SK-N-SH (cell line): Measurements from ENCODE around the gene TTC28.

Experiments
- EZH2phosphoT487 ChIP-seq: fragments of 200-600 bp; sonication (generic); IDR thresholded peaks from 2 replicates; pipeline ENCODE4 v1.6.1; 2017; ENCODE audit warnings: low read depth, mixed run types, mild to moderate bottlenecking, antibody characterized with exemption, moderate library complexity, borderline replicate concordance
- GABPA ChIP-seq: IDR thresholded peaks from 2 replicates; pipeline ENCODE4 v1.4.0; 2012; ENCODE audit warnings: low read depth, mild to moderate bottlenecking
- NFIC ChIP-seq: IDR thresholded peaks from 2 replicates; pipeline ENCODE4 v1.4.0; 2012; ENCODE audit warnings: borderline replicate concordance
- SIN3A ChIP-seq: IDR thresholded peaks from 2 replicates; pipeline ENCODE4 v1.6.1; 2012; ENCODE audit warnings: low read depth, mild to moderate bottlenecking, low read length, moderate library complexity, borderline replicate concordance
- TF ChIP-seq, protein P1 (sequence below): fragments of 200-600 bp; sonication (generic); IDR thresholded peaks from 2 replicates; pipeline ENCODE4 v1.6.1; 2017; ENCODE audit warnings: antibody characterized with exemption, mild to moderate bottlenecking, moderate library complexity
- TF ChIP-seq, protein P2 (sequence below): IDR thresholded peaks from 2 replicates; pipeline ENCODE4 v1.4.0; 2012; ENCODE audit warnings: low read depth, borderline replicate concordance

DNA sequence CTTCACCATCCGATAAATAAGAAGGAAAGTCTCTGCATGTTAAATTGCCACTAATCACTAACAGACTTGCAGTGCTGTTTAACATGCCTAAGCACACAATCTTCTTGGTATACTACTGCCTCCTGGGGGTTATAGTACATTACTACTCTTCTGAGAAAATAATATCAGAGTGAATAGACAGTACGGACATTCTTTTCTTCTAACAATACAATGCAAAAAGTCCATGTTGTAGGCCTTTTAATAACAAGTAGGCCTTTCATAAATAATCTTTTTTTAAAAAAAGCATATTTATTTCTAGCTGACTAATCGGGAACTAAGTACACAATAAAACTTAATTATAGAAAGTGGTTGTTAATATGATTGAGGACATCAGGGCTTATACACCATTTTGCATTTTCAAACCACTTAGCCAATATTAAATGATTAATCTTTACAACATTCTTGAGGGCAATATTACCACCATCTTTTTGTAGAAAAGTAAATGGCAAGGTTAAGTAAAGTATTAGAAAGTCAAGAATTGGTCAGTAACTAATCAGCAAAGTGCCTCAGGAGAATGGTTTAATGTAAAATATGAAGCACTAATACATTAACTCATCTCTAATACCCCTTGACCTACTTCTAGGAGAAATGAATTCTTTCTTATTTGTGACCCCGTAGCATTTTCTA is 84.7 kb downstream of the TTC28 start:
- TF ChIP-seq NFIC (no peak), EZH2phosphoT487 (no peak), GABPA (no peak), SIN3A (no peak)
- TF ChIP-seq, protein P1, sequence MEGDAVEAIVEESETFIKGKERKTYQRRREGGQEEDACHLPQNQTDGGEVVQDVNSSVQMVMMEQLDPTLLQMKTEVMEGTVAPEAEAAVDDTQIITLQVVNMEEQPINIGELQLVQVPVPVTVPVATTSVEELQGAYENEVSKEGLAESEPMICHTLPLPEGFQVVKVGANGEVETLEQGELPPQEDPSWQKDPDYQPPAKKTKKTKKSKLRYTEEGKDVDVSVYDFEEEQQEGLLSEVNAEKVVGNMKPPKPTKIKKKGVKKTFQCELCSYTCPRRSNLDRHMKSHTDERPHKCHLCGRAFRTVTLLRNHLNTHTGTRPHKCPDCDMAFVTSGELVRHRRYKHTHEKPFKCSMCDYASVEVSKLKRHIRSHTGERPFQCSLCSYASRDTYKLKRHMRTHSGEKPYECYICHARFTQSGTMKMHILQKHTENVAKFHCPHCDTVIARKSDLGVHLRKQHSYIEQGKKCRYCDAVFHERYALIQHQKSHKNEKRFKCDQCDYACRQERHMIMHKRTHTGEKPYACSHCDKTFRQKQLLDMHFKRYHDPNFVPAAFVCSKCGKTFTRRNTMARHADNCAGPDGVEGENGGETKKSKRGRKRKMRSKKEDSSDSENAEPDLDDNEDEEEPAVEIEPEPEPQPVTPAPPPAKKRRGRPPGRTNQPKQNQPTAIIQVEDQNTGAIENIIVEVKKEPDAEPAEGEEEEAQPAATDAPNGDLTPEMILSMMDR: peak; percentile 85
- TF ChIP-seq, protein P2, sequence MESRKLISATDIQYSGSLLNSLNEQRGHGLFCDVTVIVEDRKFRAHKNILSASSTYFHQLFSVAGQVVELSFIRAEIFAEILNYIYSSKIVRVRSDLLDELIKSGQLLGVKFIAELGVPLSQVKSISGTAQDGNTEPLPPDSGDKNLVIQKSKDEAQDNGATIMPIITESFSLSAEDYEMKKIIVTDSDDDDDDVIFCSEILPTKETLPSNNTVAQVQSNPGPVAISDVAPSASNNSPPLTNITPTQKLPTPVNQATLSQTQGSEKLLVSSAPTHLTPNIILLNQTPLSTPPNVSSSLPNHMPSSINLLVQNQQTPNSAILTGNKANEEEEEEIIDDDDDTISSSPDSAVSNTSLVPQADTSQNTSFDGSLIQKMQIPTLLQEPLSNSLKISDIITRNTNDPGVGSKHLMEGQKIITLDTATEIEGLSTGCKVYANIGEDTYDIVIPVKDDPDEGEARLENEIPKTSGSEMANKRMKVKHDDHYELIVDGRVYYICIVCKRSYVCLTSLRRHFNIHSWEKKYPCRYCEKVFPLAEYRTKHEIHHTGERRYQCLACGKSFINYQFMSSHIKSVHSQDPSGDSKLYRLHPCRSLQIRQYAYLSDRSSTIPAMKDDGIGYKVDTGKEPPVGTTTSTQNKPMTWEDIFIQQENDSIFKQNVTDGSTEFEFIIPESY: no peak
